Right kidney (tissue), 1 donor: ENCODE results near the gene CLEC5A.
"Not testable (repeated sequence)": the region's sequence is repeated elsewhere in the genome, so short reads cannot be mapped to it uniquely, and the experiment has no call there.

Source experiments
- DNase-seq: peaks from one replicate; pipeline ENCODE4 v3.0.0-alpha.2; 2016

The CLEC5A gene

DNA sequence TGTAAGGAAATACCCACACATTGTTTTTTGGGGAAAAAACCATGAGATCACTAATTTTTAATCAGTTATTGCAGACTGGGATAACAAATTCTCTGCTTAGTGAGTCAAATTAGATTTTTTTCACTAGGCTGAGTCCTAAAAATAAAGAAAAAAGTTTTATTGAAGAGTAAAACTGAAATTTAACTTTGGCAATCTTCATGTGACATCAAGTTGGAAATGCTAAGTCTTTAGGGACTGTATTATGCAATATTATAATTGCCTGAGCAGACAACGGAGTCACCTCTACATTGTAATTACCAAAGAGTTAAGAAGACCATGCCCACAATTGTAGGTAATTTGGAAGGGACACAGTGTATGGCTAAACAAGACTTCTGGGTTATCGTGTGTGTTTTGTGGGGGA, 2.2 kb upstream of the CLEC5A start:
- no peak for DNase-seq

DNA sequence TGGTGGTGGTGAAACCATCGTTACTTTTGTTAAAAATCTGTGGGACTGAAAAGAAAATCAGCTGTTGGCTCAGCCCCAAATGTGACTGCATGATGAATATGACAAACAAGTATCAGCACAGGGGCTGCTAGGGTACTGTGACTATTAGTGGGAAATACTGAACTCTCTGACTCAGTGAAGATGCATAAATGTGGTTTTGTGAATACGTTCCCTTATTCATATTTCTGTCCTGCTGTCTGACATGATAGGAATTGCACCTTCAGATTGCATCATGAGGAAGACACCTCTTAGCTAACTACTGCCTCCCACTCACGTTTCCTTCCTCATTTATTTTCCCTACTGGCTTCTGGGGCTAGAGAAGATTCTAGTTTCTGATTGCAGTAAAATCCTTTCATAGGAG, 1.4 kb downstream of the CLEC5A start:
- DNase-seq, result no peak

DNA sequence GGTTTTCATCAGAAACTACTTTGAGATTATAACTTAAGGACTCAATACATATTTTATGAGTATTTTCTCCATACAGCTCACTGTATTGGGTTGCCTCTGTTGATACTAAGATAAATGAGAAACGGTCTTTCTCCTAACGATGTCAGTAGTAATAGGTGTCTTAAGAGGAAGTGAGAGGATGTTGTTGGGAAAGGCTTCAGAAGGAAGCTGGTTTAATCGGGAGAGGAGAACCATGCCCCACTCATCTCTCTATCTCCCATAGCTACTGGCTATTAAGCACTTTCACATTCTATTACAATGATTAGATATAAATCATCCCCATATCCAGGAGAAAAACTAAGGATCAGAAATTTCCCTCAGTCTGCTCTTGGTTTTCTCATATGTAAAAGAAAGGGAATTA, 2.0 kb downstream of the CLEC5A start:
- DNase-seq, result no peak

DNA sequence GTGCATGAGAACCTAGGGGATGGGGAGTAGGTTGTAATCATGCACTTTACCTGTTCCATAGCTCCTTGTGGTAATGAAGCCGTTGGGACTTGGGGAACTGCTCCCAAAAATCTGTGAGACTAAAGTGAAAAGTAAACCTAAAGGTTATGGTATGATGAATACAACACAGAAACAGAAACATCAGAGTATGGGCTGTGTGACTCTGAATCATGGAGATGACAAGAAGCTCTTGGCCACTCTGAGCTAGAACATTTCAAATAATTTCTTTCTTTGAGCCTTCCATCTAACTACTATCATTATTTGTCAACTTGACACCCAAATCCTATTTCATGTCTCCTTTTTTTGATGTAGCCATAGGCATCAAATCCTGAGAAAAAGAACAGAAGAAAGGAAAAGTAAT, 2.9 kb downstream of the CLEC5A start:
- no peak for DNase-seq

DNA sequence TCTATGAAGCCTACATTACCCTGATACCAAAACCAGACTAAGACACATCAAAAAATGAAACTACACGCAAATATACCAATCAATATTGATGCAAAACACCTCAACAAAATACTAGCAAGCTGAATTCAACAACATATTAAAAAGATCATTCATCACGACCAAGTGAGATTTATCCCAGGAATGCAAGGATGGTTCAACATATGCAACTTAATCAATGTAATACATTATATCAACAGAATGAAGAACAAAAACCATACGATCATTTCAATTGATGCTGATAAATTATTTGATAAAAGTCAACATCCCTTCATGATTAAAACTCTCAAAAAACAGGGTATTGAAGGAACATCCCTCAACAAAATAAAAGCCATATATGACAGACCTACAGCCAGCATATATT, 5.7 kb downstream of the CLEC5A start:
- DNase-seq, result no peak

DNA sequence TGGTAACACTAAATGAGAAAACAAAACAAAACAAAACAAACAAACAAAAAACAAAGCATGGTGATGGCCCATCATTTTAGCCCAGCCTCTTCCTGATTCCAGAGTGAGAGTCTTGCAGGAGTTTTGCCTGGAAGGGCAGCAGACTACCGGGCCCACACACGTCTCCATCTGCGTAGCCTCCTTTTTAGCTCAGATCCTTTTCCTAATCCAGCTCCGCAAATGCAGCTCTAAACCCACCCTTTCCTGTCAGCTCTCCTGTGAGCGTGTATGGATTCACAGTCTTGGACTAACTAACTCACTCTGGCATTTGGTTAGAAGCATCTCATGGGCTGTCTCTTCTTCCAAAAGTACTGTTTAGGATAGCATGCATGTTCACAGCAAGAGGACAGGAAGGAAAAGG, 16.6 kb downstream of the CLEC5A start:
- DNase-seq, result no peak

DNA sequence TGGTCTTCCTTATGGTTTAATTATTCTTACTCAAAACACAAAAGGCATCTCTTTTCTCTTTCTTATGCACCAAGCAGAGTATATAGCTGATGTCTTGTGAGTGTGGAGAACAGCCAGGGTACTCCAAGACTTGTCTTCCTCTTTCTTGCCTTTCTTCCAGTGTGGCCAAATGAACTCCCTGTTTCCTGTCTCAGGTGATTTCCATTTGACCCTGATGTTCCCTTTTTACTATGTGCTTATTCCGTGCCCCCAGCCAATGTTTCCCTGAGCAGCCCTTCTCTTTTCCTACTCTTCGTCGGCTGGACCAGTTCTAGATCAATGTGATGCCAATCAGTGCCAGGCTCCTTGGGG, 18.0 kb downstream of the CLEC5A start:
- DNase-seq, result no peak

DNA sequence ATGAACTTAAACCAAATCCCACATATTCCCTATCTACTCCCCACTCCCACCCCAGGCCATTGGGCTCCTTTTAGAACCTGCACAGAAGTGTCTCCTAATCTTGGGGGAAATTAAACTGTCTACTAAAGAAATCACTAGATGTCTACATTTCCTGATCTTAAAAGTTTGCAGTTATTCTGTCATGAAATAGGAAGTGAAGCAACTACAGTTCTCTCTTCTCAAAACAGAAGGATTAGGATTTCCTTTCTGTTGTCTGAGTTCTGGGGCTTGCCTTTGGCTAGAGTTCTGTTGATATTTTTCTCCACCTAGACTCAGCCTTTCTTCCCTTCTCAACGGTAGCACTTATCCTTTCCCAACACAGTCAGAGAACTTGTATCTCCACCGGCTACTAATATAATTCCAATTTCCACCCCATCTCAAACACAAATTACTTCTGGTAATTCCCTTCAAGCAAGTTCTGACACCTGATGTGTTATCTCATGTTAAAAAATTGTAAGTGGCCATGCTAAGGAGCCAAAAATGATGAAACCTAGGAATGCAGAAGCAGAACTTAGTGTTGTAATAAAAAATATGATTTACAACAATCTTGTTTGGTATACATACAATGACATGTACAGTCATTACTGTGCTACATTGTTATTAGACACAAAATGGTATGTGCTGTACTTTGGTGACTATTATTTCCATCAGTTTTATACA, 18.5 kb downstream of the CLEC5A start:
- no peak for DNase-seq

DNA sequence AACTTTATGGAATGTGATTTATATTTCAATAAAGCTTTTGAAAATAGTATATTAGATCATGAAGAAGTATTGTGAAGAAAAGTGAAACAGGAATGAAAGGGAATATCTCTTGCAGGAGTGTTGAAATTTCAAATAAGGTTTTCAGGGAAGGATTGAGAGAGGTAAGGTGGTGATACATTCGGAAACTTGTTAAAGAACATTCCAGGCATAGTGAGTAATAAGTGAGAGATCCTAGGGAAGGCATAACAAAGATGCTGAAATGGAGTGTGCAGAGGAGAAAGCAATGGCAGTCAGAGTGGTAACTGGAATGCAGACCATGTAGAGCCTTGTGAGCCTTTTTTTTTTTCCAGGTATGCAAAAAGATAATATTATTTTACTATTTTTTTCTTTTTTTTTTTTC, 26.5 kb downstream of the CLEC5A start:
- no peak for DNase-seq

DNA sequence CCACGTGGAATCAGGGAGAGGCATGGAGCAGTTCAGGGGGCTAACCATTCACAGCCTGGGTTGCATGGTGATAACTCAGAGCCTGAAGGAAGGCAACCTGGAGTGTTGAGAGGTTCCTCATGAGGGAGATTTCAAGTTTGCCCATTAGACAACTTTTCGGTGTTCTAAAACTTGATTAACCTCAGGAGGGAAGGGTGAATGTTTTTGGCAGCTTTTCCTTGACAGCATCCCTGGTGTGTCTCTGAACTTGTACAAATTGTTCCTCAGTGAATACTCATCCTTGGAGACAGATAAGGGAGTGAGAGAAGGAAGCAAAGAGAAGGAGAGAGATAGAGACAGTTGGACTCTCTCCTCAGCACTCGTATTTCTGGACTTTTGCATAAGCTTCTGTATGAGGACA, 30.7 kb downstream of the CLEC5A start, which contains the start of gene OR9A4:
Gene OR9A4, plus strand, starts transcription at position 301 of the 400 bp plus-strand sequence. CDS start 2,477 bp downstream, outside the sequence.
- no peak for DNase-seq

DNA sequence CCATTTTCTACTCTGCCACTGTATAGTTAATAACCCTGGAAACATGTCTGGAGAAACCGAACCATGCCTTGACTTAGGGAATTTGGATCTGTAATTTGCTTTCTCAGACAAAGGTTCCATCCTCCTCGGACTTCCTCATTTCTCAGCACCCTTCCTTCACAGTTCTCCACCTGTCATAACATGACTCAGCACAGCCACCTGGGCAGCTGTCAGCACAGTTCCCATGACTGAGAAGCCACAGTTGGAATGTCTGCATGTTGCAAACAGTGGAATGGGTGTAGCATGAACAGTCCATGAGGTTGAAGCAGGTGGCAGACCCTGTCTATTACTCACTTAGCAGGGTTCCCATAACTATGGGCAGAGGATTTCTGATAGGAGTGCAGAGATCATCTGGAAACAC, 31.2 kb downstream of the CLEC5A start:
- no peak for DNase-seq

DNA sequence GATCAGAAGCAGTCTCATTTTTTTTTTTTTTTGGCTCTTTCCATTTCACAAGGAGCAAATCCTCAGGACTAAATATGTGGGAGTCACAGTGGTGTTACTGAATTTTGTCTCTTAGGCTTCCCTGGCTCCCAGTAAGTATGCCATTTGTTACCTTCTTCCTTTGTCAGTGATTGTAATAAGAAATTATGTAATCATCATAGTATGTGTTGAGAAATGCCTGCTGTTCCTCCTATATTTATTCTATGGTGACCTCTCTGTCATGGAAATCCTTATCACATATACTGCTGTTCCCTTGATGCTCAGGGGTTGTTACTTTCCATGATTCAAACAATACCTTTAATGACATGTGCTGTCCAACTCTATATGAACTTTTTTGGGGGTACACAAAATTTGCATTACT, 35.4 kb downstream of the CLEC5A start:
- DNase-seq, result no peak

DNA sequence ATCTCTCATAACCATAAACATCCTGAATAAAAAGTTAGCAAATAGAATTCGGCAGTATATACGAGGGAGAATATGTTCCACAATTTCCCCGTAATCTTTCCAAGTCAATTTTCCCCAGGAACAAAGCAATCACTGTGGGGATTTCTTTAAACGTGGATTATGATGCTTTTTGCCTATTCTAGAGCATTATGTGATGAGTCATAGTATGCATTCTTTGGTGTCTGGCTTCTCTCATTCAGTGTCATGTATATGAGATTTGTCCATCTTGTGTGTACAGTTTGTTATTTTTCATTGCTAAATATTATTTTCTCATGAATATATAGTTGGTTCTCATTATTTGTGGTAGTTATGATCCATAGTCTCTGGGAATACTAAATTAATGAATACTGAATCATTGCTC, 40.5 kb downstream of the CLEC5A start:
- no peak for DNase-seq

DNA sequence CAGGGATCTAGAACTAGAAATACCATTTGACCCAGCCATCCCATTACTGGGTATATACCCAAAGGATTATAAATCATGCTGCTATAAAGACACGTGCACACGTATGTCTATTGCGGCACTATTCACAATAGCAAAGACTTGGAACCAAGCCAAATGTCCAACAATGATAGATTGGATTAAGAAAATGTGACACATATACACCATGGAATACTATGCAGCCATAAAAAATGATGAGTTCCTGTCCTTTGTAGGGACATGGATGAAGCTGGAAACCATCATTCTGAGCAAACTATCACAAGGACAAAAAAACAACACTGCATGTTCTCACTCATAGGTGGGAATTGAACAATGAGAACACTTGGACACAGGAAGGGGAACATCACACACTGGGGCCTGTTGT, 47.4 kb downstream of the CLEC5A start:
- not testable (repeated sequence) for DNase-seq

DNA sequence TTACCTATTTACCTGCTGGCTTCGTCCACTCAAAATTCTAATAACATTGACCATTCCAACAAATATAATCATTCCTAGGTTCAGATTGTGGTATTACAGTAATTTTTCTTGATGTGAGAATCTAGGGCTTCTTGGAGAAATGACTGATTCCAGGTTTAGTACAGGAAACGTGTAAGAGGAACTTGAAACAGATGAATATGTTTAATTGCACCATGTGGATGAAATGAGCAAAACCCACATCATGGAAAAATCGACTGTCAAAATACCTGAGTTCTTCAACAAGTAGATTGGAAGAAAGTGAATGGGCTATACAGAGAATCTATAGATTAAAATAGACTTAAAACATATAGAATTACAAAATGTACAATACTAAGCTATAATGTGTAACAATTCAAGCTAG, 55.4 kb downstream of the CLEC5A start:
- DNase-seq, result no peak

DNA sequence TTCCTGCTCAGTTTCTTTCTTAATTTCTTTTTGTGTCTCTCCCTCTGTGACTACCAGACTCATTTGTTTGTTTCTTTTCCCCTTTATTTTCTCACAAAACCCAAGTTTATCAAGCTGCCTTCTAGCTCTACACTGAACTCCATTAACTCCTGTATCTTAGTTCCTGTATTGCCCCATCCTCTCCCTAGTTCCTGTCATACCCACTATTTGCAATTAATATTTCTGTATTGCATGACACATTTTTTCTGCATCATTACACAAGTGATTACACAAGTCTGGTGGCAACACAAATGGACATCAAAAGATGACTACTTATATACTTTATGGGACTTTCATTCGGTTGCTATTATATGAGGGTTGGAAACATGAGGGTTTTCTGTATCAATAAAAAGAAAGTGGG, 57.5 kb downstream of the CLEC5A start:
- DNase-seq, result no peak

DNA sequence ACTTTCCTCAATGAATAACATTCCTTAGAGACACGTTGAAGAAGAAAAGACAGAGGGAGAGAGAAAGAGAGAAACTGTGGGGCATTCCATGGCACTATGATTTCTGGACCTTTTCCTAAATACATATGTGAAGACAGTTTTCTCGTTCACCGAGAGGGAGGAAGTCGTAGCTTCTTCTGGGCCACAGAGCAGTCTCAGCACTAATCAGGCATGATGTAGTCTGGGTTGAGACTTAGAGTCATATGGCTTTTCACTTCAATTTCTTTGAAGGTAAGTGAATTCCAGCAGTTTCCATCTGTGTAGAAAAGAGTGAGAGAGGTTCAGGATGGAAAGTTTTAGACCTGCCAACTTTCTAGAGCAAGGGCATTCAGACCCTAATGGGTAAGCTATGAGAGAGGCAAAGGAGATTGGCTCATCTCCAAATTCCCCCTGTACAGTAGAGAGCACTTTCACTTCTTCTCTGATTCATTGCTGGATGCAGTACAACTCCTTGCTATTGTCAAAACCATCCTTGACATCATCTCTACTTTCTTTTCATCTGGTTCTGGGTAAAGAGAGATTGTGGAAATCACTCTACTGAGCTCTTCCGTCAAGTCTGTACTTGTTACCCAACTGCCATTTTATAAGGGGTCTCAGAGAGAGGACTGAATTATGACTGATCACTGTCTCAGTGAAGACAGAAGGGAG, 62.1 kb downstream of the CLEC5A start:
- DNase-seq, result no peak

DNA sequence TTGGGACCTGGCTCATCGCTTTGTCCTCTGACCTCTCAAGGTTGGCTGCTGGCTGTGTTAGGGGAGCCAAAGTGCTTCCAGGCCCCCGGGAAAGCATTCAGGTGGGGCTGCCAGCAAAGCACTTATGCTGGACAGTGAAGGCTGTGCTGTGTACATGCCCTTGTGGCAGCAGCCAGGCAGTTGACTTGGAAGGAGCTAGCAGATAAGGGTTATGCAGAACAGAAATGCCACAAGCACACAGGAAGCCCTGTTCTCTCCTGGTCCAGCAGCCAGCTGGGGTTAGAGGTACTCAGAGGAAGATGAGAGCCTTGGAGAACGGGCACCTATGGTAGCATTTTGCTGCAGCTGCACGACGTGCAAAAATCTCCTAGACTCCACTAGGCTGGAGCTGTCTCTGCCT, 65.8 kb downstream of the CLEC5A start:
- no peak for DNase-seq

DNA sequence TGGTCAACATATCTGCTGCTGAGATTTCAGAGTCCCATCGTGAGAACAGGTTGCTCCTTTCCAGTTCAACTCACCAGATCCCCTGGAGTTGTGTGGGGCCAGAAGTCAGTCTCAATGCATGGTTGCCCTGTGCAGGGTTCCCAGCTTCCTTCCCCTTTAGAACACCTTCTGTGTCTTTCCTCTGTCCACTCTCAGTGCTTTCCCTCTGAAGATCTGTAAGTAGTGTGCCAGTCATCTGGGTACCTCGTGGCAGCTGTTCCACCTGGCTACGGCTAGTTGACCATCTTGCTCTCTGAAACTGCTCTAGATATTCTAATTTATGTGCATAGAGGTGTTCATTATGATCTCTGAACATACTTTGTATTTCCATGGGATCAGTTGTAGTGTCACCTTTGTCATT, 69.4 kb downstream of the CLEC5A start:
- no peak for DNase-seq
